HG02885 (cell line): ENCODE results near the gene FLCN.
"Not testable (repeated sequence)": the region's sequence is repeated elsewhere in the genome, so short reads cannot be mapped to it uniquely, and the experiment has no call there.

Experiments
- ATAC-seq: cut with Tn5 transposase; IDR thresholded peaks from one replicate; pipeline ENCODE4 v1.9.1; 2021; ENCODE audit warnings: mild to moderate bottlenecking; ENCODE audit not compliant: unreplicated experiment, poor library complexity

Gene FLCN

GRCh38 chr17:17237026-17237799, at the start of gene FLCN:
Gene FLCN (minus strand): TSS chr17:17237168. CDS start chr17:17228137, 9,031 bp downstream.
- ATAC-seq, result peak; percentile 90

GRCh38 chr17:17285951-17286350, 49.0 kb upstream of the FLCN start:
- ATAC-seq, result no peak

GRCh38 chr17:17280613-17281549, 43.9 kb upstream of the FLCN start, which contains the start of gene COPS3:
Gene COPS3 (minus strand): TSS chr17:17281246. CDS start chr17:17281186, 60 bp downstream.
- peak; percentile 91 for ATAC-seq

- no peak for ATAC-seq
Measured at GRCh38 chr17:17279316-17279715, 42.3 kb upstream of the FLCN start.

- not testable (repeated sequence) for ATAC-seq
Measured at GRCh38 chr17:17277431-17277830, 40.5 kb upstream of the FLCN start.

- no peak for ATAC-seq
Measured at GRCh38 chr17:17275971-17276370, 39.0 kb upstream of the FLCN start.

- ATAC-seq, result no peak
Measured at GRCh38 chr17:17269926-17270773, 33.2 kb upstream of the FLCN start.

- ATAC-seq, result no peak
Measured at GRCh38 chr17:17264430-17264829, 27.5 kb upstream of the FLCN start.

- no peak for ATAC-seq
Measured at GRCh38 chr17:17258998-17259397, 22.0 kb upstream of the FLCN start.

GRCh38 chr17:17258011-17258410, 21.0 kb upstream of the FLCN start:
- ATAC-seq, result no peak

GRCh38 chr17:17256316-17256715, 19.3 kb upstream of the FLCN start:
- no peak for ATAC-seq

- ATAC-seq, result not testable (repeated sequence)
Measured at GRCh38 chr17:17255689-17256088, 18.7 kb upstream of the FLCN start.

GRCh38 chr17:17254036-17254435, 17.1 kb upstream of the FLCN start:
- ATAC-seq, result no peak

- ATAC-seq, result no peak
Measured at GRCh38 chr17:17253406-17253805, 16.4 kb upstream of the FLCN start.

GRCh38 chr17:17252149-17252661, 15.2 kb upstream of the FLCN start:
- no peak for ATAC-seq

- ATAC-seq, result no peak
Measured at GRCh38 chr17:17246879-17247278, 9.9 kb upstream of the FLCN start.

GRCh38 chr17:17243163-17243562, 6.2 kb upstream of the FLCN start:
- no peak for ATAC-seq

- no peak for ATAC-seq
Measured at GRCh38 chr17:17242246-17242645, 5.3 kb upstream of the FLCN start.

- ATAC-seq, result no peak
Measured at GRCh38 chr17:17241656-17242055, 4.7 kb upstream of the FLCN start.

GRCh38 chr17:17239832-17240231, 2.9 kb upstream of the FLCN start:
- no peak for ATAC-seq
